CD1c-positive myeloid dendritic cell (primary cell): ENCODE results near the gene RBM5.

ENCODE experiments used
- DNase-seq: peaks from one replicate; pipeline ENCODE4 v3.0.0-alpha.2; 2016; ENCODE audit errors: extremely low spot score

The RBM5 gene

DNA sequence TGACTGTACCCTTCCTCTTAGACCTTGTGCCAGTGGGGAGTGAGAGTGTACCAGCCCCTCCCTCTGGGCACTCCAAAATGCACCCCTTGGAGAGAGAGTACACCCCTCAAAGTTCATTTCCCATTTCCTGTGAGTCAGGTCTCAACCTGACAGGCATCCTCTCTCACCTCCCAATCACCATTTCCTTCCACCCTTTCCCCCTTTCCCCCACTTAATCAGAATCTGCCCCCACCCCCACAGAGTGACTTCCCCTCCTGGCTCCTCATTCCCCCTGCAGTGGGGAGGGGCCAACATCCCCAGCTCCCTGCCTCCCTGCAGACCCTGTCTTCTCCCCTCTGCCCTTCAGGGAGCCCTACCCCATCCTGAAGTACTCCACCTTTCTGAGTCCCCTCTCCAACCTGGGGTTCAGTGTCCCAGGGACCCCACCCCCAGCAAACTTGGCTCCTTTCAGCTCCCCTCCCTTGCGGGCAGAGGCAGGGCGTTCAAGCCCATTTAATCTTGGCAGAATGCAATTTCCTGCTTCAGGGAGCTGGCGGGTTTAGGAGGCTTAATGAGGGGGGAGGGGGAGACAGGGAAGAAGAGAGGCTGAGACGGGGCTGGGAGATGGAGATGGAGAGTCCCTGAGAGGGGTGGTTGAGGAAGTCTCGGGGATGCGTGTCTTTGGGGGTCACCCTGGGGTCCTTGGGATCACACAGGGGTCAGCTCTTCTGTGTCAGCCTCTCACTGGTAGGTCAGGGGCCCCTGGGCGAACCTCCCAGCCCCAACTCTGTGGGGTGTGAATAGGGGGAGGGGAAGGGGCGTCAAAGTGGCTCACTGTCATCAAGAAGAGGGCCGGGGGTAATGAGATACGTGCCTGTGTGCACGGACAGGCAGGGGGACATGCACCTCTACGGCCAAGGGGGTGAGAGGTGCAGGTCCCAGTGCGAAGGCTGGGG lies 49.8 kb downstream of the RBM5 start:
- DNase-seq = no peak

DNA sequence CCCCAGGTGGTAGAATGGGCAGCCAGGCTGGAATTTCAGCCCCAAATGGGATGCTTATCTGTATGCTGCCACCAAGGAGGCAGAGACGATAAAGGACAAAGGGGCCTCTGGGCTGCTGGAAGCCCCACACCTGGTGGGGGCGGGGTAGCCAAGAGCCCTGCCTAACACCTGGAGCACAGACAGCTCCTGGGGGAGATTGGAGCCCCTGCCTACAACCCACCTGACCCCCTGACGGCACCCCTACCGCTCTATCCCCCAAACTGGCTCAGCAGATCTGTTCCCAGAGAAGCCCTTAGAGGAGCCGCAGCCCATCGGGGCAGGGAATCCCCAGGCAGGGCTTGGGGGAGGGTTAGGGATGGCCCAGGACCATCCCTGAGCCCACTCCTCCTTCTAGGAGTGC lies 50.6 kb downstream of the RBM5 start:
- no peak for DNase-seq

DNA sequence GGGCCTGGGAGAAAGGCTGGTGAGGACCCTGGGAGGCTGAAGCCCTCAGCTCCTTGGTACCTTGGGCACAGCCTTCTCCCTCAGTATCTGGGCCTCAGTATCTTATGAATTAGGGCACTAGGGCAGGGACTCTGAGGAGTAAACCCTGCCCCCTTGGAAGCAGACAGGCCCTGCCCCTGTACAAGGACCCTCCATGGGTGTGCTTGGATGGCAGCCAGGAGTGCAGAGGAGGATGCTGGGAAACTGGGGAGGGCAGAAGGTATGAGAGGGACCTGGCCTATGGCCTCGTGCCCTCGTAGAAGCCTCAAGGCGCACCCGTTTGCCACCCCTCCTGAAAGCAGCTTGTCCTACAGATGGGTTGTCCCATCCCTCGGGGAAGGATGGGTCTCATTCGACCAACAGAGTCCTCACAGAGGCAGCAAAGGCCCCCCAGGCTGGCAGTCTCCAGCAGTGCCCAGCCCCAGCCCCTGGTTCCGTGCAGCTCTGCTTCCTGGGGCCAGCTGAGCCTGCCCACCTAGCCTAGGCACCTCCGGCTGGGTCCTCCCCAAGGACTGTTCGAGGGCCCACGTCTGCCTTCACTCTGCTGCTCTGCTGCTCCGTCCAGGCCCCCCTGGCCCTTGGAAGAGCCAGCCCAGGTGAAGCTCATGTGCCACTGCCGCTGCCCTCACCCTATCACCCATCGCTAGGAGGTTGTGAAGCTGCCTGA lies 51.2 kb downstream of the RBM5 start:
- DNase-seq = no peak

DNA sequence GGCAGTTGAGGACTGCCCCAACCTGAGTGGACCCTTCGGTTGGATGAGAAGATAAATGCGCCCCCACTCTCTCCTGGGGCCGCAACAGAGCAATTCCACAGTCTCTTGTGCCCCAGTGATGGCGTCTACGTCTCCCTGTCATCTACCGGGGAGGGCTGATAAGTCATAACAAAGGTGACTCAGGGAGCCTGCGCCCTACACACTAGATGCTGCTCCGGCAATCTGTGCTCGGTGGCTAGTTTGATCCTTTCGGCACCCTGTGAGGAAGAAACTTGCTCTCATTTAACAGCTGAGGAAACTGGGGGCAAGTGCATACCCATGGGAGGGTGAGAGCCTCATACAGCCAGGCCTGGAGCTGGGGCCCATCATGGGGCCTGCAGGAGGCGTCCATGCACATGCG lies 52.3 kb downstream of the RBM5 start:
- DNase-seq = no peak

DNA sequence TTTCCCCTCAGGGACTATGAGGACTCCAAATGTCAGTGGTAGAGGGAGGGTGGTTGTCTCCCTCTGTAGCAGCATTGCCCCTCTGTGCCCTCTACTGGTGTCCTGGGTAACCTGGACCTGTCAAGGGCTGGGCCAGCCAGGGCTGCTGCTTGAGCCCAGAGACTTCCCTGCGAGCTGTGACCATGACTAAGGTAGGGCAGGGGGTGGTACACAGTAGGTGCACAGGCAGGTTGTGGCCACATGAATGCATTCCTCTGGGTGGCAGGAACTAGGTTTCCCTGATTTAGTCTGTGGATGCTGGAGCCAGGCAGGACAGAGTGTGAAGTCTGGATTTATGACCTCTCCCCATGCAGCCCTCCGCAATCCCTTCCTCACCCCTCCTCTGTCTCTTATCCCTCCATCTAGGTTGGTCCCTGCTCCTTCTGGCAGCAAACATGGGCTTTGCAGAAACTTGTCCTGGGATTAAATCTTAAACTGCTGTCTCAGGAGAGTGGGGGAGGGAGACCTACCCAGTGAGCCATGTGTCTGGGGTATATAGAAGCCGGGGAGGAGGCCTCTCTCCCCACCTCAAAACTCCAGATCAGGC lies 57.7 kb downstream of the RBM5 start:
- DNase-seq = no peak

DNA sequence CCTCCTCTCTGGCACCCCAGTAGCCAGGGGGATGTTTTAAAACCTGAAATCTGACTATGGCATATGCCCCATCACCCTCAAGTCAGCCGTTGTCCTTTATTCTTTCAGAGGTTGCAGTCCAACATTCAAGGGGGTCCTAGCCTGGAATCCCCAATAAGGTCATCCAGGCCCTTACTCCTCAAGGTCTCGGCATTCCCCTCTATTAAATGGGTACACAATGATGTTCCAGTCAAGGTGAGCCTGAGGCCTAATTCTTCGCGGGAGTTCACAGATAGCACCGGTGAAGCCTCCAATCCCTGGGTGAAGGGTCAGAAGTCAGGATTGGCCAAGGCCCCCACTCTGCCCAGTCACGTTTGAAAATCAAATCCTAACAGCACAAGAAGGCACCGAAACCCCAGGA lies 58.3 kb downstream of the RBM5 start:
- DNase-seq = no peak

DNA sequence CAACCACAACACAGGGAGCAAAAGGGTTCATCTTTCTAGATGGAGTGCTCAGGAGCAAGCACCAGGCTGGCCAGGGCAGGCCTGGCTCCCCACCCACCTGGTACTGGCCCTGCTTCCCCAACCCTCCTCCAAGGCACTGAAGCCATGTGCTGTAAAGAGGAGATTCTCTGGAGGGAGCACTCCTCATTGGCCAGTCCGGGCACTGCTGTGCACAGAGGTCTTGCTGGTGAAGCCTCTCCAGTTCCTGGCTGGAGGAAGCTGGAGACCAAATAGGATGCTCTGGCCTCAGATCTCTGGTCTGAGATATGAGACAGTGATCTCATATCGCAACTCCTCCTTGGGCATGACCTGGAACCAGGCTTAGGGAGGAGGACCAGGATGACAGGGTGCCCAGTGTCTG lies 58.7 kb downstream of the RBM5 start:
- no peak for DNase-seq

DNA sequence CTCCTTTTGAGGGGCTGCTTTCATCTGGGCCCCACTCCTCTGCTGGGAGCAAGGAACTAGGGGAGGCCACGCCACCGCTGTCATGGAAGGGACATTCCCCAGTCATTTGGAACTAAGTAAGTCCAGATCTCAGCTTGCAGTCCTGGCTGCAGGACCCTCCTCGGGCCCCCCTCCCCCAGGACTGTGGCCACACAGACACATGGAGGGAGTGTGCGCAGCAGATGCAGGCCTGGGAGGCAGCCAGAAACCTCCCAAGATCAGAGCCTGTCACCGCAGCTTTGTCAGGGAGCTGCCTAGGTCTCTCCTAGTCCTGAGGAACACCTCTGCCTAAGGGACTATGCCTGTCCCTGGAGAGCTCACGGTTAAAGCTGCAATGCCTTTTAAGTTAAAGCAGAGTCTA lies 59.1 kb downstream of the RBM5 start:
- no peak for DNase-seq

DNA sequence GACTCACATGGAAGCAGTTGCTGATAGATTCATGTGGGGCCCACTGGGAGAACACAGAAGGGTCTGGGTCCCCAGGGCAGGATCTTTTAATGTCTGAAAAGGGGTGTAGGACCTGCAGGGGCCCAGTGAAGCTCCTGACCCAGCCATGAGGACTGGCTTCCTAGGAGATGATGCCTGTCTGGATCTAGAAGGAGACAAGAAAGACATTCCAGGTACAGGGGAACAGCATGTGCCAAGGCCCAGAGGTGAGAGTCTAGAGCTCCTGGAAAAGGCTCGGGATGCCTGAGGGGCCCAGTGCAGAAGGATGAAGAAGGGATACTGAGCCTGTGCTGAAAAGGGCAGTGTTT lies 61.7 kb downstream of the RBM5 start:
- no peak for DNase-seq

DNA sequence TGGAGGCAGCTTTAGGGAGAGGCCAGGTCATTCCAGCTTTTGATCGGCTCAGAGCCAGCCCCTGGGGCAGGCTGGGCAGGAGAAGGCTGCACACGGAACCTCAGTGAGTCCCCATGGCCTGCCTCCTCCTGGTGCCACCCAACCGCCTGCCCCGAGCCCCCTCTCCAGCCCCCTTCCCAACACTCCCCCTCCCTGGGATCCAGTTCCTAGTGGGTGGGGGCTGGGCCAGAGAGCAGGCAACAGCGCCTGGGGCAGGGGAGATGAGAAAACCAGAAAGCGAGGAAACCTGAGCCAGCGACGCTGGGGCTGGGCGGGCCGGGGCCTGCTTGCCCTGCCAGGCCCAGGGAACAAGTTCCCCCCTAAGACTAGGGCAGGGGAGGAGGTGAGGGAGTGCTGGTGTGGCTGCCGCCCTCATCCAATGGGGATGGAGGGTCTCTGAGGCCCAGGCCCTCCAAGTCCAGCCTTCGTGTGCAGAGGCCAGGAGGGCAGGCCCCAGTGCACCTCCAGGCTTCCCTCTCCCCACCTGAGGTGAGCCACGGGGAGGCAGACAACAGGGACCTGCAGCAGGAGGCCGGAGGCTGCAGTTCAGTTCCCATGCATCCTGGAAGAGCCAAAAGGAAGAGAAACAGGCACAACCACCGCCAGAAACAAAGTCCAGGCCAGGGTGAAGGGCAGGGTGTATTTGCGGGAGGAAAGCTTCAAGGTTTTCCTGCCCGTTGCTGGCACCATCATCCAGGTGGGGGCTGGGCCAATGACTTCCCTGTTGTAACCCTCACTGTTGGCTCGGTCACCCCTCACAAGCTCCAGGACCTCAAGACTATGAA lies 62.4 kb downstream of the RBM5 start:
- DNase-seq = no peak

DNA sequence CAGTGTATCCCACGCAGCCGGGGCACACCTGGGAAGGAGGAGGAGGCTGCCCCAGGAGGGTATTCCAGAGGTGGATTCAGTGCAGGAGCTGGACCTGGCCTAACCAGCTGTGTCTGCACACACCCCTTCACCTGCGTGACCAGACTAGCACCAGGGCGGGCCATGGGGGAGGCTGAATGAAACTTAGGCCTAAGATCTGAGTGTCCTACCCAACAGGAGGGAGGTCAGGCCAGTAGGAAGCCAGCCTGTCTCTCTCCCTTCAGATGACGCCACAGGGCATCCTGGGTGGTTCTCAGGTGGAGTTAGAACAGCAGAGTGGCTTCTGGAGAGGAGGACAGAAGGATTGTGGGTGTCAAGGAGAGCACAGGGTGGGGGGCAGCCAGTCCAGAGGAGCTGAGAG lies 63.0 kb downstream of the RBM5 start:
- DNase-seq = no peak

DNA sequence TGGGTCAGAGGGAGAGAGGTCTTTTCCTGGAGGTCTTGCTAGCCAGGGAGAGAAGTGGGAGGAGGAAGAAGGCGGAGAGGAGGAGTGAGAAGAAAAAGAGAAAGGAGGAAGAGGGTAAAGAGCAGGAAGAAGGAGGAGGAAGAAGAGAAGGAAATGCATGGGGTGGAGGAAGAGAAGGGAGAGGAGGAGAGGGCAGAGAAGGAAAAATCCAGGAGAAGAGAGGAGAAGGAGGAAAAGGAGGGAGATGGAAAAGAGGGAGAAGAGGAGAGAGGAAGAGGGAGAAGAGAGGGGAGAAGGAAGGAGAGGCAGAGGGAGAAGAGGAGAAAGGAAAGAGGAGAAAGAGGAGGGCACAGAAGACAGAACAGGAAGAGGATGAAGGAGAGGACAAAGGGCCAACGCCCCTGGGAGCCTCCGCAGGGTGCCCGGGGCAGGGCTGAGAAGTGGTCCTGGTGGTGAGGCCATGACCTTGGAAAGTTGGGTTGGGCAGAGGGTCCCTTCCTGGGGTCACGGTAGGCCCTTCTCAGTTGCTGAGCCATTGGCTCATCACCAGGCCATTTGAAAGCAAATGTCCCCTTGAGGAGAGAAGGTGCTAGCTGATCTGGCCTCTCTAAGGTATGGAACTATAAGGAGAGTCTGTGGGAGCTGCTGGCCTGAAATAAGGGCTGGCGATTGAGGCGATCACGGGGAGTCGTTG lies 65.2 kb downstream of the RBM5 start:
- no peak for DNase-seq

DNA sequence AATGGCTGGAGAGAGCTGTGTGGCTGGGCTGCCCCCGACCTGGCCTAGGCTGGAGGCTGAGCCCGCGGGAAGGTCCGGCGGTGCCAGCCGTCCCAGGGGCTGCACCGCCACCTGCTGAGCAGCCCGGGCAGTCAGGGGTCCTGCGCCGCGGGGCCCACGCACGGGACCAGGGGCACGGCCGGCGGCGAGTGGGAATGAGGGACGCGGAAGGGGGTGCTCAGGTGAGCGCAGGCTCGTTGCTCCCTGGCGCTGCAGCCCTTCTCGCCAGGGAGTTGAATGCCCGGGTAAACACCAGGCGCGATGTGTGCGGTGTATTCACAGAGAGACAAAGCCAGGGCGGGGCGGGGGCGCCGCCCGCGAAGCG lies 65.7 kb downstream of the RBM5 start:
- no peak for DNase-seq

DNA sequence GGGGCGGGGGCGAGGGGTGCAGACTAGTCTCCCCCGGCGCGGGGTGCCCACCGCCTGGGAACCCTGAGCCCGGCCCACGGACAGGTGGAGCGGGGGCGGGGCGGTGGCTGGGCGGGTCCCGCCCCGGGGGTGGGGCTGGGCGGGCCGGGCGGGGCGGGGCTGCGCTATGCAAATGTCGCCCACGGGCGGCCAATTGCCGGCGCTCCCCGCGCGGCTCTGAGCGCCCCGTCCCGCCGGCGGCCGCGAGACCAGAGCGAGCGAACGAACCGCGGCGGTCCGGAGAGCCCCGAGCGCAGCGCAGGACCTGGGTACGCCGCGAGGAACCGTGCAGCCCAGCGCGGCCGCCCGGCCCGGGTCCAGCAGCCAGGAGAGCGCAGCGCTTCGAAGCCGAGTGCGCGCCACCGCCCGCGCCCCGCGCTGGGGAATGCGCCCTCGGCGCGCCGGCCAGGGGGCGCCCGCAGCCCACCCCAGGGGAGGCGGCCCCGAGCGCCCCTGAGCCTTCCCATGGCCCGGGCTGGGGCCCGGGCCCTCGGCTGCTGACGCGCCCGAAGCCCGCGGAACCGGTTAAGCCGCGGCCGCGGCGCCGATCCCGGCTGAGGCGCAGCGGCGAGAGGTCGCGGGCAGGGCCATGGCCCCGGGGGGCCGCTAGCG lies 66.2 kb downstream of the RBM5 start, which contains the start of gene SEMA3F:
SEMA3F (plus strand) TSS at position 485 of the 651 bp plus-strand sequence. CDS start 4,299 bp downstream, outside the sequence.
- peak; percentile 88 for DNase-seq

DNA sequence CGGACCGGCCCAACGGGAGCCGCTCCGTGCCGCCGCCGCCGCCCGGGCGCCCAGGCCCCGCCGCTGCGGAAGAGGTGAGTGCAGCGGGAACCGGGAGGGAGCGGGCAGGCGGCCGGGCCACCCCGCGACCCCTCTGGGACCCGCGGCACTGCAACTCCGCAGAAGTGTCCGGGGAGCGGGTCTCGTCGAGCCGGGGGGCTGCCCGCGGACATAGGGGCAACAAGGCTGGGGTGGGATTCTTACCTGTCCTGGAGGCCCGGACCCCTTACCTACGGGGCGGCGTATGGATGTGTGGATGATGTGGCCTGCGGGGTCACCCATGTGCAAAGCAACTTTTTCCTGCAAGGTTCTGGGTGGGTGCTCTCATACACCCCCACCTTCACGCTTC lies 66.8 kb downstream of the RBM5 start:
- no peak for DNase-seq

DNA sequence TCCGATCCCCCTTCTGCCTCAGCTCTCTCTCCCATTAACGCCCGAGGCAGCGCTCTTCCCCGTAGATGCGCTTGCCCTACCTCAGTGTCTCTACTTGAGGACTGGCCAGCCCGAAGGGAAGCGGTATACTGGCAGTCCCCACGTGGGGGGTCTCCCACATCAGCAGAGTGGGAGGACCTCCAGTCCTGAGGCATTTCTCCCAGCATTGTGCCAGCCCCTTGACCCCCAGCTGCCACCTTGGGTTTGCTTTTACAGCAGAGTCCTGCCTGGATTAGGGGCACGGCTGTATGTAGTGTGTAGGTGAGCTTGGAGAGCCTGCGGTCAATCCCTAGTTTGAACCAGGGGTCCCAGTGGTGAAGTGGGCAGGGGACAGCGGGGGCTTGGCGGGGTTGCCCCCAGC lies 67.2 kb downstream of the RBM5 start:
- DNase-seq = no peak

DNA sequence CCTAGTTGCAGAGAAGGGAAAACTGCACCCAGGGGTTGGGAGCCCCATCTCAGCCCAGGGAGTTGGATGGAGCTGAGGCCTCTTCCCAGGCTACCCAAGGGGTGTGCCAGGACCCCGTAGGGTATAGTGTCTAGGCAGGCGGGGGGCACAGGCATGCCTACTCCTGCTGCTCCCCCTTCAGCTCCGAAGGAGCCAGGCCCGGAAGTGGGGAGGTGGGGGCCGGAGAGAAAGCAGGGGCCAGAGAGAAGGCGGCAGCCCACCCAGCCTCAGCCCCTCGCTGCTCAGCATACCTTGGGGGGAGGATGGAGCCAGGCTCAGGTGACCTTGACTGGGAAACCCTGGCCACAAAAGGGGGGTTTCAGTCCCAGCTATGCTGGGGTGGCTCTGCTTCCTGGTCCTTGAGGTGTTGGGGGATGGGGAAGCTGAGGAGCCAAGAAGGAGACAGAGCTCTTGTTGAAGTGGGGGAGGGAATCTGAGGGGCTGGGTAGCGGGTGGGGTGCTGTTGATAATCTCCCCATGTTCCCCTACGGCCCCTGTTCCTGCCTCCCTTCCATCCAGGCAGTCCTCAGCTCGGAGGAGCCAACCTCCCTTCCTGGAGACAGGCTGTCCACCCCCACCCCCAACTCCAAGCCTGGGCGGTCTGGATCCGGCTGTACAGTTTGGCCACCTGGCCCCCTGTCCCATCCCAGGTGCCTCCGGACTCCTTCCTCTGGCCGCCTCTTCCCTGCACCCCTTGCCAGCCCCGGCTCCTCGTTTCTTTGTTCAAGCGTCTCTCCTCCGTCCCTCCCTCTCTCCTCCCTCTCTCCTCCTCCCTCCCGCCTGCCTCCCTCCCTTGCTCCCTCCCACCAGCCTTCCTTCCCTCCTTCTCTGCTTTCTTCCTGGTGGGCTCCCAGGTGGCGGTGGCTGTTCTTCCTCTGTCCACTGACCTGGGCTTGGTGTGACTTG lies 68.1 kb downstream of the RBM5 start:
- no peak for DNase-seq

DNA sequence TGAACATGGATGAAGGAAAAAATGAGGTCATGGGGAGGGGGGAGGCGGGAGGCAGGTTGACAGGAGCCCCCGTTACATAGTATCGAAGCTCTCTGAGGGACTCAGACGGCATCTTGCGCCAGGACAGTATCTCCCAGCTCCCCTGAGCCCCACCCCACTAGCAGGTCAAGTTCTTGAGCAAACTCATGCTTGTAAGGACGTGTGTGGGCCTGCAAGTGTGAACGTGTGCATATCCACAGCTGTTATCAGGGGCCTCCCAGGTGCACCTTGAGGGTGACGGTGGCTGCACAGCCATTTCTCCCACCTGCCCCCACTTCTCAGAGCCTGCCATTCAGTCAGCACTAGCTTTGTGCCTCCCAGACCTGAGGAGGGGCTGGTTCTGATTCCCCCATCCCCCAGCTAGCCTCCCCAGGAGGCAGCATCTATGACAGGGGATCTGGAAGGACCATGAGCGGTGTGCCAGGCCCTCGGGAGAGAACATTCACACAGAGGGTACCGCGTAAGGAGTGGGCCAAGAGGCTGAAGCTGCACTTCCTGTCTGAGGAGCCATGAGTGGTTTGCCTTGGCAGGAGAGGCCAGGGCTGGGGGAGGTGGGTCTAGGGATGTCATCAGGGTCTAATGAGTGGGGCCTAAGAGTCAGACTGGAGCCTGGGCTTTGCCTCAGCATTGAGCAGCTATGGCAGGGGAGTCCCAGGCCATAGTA lies 69.3 kb downstream of the RBM5 start:
- DNase-seq = no peak

DNA sequence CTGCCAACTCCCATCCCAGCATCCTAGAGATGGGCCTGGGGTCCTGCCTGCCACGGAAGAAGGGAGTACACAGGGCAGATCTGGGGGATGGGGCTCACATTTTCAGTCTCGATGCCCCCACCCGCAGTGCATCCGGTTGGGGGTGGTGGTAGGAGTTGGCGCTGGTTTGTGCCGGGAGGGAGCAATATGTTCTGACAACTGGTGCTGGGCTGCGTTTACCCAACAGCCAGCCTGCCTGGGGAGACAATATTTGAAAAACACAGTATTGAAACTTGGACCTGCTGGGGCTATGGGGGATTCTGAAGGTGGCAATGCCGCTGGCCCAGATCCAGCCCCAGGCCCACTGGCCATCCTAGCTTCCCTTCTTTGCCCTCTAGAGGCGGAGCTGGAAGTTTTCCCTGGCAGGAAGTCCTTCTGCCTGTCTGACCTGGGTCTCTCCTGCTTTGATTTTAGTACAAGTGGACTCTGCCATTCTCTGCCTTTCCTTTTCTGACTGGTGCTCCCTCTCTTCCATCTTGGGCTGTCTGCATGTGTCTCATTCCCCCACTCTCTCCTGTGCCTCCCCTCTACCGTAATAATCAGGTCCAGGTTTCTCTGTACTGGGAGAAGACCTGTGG lies 69.9 kb downstream of the RBM5 start:
- no peak for DNase-seq
